Osteoblast (primary cell): Measurements from ENCODE around the gene SPIRE1. TPM values are rescaled to one million over a fixed set of nuclear protein-coding genes. Genes with fewer than 3 reads are reported as not detected.

Source experiments
- DNase-seq: peaks from one replicate; pipeline ENCODE4 v3.0.0; 2011; ENCODE audit warnings: low spot score, mixed read lengths; ENCODE audit not compliant: insufficient read length; ENCODE audit errors: missing footprints
- H2AFZ ChIP-seq: 2 replicates; pipeline ENCODE4 v1.6.0; 2011; ENCODE audit warnings: mild to moderate bottlenecking, low read length
- H3K27ac ChIP-seq: 2 replicates; pipeline ENCODE4 v1.5.1; 2011; ENCODE audit warnings: mild to moderate bottlenecking, low read depth, low read length, moderate library complexity
- H3K27me3 ChIP-seq: 2 replicates; pipeline ENCODE4 v1.6.0; 2012; ENCODE audit warnings: mild to moderate bottlenecking, control low read depth, inconsistent platforms, low read length, moderate library complexity; ENCODE audit not compliant: insufficient read depth
- H3K36me3 ChIP-seq: 2 replicates; pipeline ENCODE4 v1.5.1; 2011; ENCODE audit warnings: mild to moderate bottlenecking, low read length, control low read depth, moderate library complexity; ENCODE audit not compliant: insufficient read depth
- H3K4me1 ChIP-seq: 2 replicates; pipeline ENCODE4 v1.5.1; 2011; ENCODE audit warnings: mild to moderate bottlenecking, low read length, control low read depth, moderate library complexity; ENCODE audit not compliant: insufficient read depth
- H3K4me2 ChIP-seq: 2 replicates; pipeline ENCODE4 v1.6.0; 2011; ENCODE audit warnings: mild to moderate bottlenecking, low read length; ENCODE audit not compliant: insufficient read depth
- H3K4me3 ChIP-seq: fragments of 200-600 bp; sonication (generic); 3 replicates; pipeline ENCODE4 v1.5.1; 2012; ENCODE audit warnings: mild to moderate bottlenecking, low read length, inconsistent platforms; ENCODE audit not compliant: insufficient read depth
- H3K79me2 ChIP-seq: 2 replicates; pipeline ENCODE4 v1.6.0; 2012; ENCODE audit warnings: mild to moderate bottlenecking, low read length, control low read depth, inconsistent platforms; ENCODE audit not compliant: insufficient read depth
- H3K9me3 ChIP-seq: 2 replicates; pipeline ENCODE4 v1.5.1; 2011; ENCODE audit warnings: low read depth, low read length, control low read depth
- H4K20me1 ChIP-seq: 2 replicates; pipeline ENCODE4 v1.6.0; 2012; ENCODE audit warnings: mild to moderate bottlenecking, low read length, control low read depth; ENCODE audit not compliant: insufficient read depth
- total RNA-seq: library from RNA; depleted of rRNA; stranded (reverse); fragments of >200 nt; gene quantifications from 2 replicates; pipeline ENCODE4 v1.2.3, GENCODE V29; 2012
- TF ChIP-seq, protein P1 (sequence below): IDR thresholded peaks from 2 replicates; pipeline ENCODE4 v1.5.1; 2011; ENCODE audit warnings: mild to moderate bottlenecking, low read depth, low read length, moderate library complexity; ENCODE audit errors: extremely low read depth

Gene SPIRE1
- total RNA-seq, 1 donor, result 64.4 TPM

DNA sequence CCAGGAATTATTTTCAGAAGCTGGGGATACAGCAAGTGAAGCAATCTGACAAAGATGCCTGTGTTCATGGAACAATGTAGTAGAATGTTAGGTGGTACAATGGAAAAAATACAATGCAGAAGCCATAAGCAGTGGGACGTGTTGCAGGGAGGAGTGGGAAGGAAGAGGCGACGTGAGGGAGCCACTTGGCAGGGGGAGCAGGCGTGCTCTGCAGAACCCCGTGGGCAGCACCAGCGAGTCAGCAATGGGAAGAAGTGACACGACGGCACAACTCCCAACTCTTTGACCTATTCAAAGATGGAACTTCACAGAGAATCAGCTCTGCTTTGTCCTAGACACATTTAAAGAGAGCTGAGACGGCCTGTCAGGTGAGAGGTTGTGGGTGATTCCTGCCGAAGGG lies 219.7 kb downstream of the SPIRE1 start:
- Histone ChIP-seq H3K9me3 (no peaks in the 10 kb centered on the region), H3K27ac (no peak overlapping the region), H3K4me1 (peaks cover 1% of the 10 kb centered on the region), H3K36me3 (peaks cover 13% of the 10 kb centered on the region), H3K4me3 (no peak overlapping the region), H4K20me1 (no peaks in the 10 kb centered on the region), H3K79me2 (no peaks in the 10 kb centered on the region), H2AFZ (no peak overlapping the region), H3K27me3 (no peaks in the 10 kb centered on the region), H3K4me2 (no peak overlapping the region)
- DNase-seq, result no peak
- TF ChIP-seq, protein P1, sequence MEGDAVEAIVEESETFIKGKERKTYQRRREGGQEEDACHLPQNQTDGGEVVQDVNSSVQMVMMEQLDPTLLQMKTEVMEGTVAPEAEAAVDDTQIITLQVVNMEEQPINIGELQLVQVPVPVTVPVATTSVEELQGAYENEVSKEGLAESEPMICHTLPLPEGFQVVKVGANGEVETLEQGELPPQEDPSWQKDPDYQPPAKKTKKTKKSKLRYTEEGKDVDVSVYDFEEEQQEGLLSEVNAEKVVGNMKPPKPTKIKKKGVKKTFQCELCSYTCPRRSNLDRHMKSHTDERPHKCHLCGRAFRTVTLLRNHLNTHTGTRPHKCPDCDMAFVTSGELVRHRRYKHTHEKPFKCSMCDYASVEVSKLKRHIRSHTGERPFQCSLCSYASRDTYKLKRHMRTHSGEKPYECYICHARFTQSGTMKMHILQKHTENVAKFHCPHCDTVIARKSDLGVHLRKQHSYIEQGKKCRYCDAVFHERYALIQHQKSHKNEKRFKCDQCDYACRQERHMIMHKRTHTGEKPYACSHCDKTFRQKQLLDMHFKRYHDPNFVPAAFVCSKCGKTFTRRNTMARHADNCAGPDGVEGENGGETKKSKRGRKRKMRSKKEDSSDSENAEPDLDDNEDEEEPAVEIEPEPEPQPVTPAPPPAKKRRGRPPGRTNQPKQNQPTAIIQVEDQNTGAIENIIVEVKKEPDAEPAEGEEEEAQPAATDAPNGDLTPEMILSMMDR, result no peak

DNA sequence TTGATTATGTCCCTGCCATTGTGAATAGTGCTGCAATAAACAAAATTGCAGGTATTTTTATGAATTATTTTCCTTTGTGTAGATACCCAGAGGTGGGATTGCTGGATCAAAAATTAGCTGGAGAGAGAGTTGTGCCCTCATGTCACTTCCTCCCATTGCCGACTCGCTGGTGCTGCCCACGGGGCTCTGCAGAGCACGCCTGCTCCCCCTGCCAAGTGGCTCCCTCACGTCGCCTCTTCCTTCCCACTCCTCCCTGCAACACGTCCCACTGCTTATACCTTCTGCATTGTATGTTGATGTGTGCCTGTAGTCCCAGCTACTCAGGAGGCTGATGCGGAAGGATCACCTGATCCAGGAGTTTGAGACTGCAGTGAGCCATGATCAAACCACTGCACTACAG lies 222.0 kb downstream of the SPIRE1 start:
- Histone ChIP-seq H2AFZ (no peak overlapping the region), H3K79me2 (no peaks in the 10 kb centered on the region), H3K36me3 (peaks cover 29% of the 10 kb centered on the region), H3K27ac (no peak overlapping the region), H3K4me3 (no peak overlapping the region), H3K27me3 (no peaks in the 10 kb centered on the region), H4K20me1 (no peaks in the 10 kb centered on the region), H3K9me3 (no peaks in the 10 kb centered on the region), H3K4me1 (no peaks in the 10 kb centered on the region), H3K4me2 (no peak overlapping the region)
- TF ChIP-seq, protein P1, result no peak
- no peak for DNase-seq

DNA sequence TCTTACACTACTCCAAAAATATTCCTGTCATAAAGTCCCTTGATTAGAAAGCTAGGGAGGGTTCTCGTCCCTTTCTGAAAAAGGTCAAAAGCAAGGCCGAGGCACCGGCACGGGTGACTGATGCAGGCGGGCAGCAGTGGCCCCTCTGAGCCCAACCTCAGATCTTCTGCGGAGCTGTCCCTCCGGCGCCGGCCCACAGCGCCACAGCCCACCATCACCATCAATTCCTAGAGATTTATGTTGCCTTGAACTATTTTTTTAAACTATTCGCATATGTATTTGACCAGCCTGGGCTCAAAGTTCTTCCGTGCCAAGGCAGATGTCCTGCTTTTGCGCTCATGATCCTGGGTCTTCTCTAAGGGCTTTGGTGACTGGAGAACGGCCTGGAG lies 223.4 kb downstream of the SPIRE1 start:
- no peak overlapping the region for H2AFZ ChIP-seq
- H3K4me2 ChIP-seq, result no peak overlapping the region
- peaks cover 32% of the 10 kb centered on the region for H3K36me3 ChIP-seq
- TF ChIP-seq, protein P1, result no peak
- H4K20me1 ChIP-seq, result no peaks in the 10 kb centered on the region
- no peaks in the 10 kb centered on the region for H3K9me3 ChIP-seq
- H3K27me3 ChIP-seq, result no peaks in the 10 kb centered on the region
- no peak for DNase-seq
- no peaks in the 10 kb centered on the region for H3K79me2 ChIP-seq
- no peak overlapping the region for H3K4me3 ChIP-seq
- H3K4me1 ChIP-seq, result no peaks in the 10 kb centered on the region
- no peak overlapping the region for H3K27ac ChIP-seq

DNA sequence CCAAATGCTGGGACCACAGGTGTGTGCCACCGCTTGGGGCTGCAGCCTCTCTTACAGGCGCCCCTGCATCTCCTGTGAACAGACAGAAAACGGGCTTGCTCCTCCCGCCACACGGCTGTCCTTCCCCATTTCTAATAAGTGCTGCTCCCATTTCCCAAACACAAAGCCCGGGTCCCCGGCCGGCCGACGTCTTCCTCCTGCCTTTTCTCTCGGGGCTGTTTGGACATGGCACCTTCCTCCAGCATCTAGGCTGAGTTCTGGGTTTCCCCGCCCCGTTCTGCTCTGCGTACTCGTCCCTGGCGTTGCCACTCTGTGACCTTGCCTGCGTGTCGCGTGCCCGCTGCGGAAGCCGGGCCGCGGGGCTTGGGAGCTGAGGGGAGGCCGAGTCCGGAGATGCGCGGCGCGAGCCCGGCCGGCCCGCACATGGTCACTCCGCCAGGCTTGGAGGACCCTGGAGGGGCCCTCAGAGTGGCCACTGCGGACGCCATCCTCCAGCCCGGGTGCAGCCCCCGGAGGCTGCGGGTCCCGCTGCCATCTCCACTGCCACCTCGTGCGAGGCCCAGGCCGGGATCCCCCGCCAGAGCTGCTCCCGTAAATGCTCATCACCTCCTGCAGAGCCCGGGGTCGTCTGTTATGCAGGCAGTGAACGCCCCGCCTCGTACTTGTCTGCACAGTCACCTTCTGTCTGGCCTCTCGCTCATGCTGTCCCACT lies 223.9 kb downstream of the SPIRE1 start:
- Histone ChIP-seq H2AFZ (no peak overlapping the region), H3K79me2 (no peaks in the 10 kb centered on the region), H3K4me2 (no peak overlapping the region), H3K27me3 (no peaks in the 10 kb centered on the region), H4K20me1 (no peaks in the 10 kb centered on the region), H3K9me3 (no peaks in the 10 kb centered on the region), H3K36me3 (peaks cover 35% of the 10 kb centered on the region), H3K4me1 (no peaks in the 10 kb centered on the region), H3K4me3 (no peak overlapping the region), H3K27ac (no peak overlapping the region)
- DNase-seq, result no peak
- TF ChIP-seq, protein P1, result no peak
